ENCODE measurements around the gene TFRC.
"Not testable (repeated sequence)": the region's sequence is repeated elsewhere in the genome, so short reads cannot be mapped to it uniquely, and the experiment has no call there.

The TFRC gene

DNA sequence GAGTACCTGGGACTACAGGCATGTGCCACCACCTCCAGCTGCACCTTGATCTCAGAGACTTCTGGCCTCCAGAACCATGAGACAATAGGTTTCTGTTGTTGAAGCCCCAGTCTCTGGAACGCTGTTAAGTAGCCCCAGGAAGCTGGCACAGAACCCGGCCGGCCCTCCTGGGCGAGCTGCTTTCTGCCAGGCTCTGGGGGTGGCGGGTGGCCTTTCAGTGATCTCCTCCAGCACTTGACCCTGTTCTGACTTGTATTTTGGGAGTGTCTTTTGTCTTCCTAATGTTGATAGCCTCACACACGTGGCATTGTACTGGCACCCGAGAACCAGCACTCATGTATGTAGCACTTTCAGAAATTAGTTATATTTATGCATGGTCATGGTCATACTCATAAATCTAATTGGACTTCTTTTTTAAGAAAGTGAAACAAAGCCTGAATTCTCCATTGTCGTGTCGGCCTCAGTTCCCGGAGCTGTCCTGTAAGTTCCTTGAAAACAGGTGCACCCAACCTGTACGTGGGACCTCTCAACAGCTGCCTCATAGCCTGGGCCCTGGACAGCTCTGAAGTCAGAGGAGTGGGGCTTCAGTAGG lies 74.0 kb downstream of the TFRC start:
- no peak for DNase-seq (ENCODE audit: extremely low read depth, low read depth)

DNA sequence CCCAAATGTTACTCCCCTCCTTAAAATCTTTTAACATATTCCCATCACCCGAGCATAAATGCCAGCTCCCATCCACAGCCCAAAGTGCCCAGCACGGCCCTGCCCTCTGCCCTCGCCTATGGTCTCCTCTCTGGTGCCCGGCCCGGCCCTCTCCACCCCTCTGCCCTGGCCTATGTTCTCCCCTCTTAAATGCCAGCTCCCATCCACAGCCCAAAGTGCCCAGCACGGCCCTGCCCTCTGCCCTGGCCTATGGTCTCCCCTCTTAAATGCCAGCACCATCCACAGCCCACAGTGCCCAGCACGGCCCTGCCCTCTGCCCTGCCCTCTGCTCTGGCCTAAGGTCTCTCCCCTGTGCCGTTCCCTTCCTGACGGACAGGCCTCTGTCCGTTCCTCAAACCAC lies 76.6 kb downstream of the TFRC start:
- DNase-seq (ENCODE audit: extremely low read depth, low read depth): not testable (repeated sequence)

More for the DNA sequence above, 74.0 kb downstream of the TFRC start:
- TF ChIP-seq, protein P1, sequence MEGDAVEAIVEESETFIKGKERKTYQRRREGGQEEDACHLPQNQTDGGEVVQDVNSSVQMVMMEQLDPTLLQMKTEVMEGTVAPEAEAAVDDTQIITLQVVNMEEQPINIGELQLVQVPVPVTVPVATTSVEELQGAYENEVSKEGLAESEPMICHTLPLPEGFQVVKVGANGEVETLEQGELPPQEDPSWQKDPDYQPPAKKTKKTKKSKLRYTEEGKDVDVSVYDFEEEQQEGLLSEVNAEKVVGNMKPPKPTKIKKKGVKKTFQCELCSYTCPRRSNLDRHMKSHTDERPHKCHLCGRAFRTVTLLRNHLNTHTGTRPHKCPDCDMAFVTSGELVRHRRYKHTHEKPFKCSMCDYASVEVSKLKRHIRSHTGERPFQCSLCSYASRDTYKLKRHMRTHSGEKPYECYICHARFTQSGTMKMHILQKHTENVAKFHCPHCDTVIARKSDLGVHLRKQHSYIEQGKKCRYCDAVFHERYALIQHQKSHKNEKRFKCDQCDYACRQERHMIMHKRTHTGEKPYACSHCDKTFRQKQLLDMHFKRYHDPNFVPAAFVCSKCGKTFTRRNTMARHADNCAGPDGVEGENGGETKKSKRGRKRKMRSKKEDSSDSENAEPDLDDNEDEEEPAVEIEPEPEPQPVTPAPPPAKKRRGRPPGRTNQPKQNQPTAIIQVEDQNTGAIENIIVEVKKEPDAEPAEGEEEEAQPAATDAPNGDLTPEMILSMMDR (IDR thresholded peaks at IDR 0.05; ENCODE audit: low read depth, low read length): no peak

DNA sequence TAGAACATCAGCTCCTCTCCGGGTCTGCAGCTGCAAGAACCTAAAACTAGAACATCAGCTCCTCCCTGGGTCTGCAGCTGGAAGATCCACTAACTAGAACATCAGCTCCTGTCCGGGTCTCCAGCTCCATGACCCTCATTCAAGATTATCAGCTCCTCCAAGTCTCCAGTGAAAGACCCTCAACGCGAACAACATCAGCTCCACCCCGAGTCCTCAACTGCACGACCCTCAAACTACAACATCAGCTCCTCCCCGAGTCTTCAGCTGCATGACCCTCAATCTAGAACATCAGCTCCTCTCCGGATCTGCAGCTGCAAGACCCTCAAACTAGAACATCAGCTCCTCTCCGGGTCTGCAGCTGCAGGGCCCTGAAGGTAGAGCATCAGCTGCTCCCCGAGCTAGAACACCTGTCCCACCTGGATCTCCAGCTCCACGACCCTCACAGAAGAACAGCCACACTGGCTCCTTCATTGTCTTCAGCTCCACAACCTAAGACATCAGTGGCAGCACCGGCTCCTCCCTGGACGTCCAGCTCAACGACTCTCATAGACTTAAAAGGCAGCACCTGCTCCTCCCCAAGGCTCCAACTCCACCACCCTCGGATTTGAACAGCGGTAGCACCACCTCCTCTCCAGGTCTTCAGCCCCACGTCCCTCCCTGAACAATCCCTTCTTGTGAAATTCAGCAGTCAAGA lies 77.4 kb downstream of the TFRC start:
- not testable (repeated sequence) for DNase-seq (ENCODE audit: extremely low read depth, low read depth)

DNA sequence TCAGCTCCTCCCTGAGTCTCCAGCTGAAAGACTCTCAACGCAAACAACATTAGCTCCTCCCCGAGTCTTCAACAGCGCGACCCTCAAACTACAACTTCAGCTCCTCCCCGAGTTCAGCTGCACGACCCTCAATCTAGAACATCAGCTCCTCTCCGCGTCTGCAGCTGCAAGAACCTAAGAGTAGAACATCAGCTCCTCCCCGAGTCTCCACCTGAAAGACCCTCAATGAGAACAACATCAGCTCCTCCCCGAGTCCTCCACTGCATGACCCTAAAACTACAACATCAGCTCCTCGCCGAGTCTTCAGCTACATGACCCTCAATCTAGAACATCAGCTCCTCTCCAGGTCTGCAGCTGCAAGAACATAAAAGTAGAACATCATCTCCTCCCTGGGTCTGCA lies 78.3 kb downstream of the TFRC start:
- DNase-seq (ENCODE audit: extremely low read depth, low read depth): no peak
- TF ChIP-seq, protein P1 (IDR thresholded peaks at IDR 0.05; ENCODE audit: low read depth, low read length): no peak

DNA sequence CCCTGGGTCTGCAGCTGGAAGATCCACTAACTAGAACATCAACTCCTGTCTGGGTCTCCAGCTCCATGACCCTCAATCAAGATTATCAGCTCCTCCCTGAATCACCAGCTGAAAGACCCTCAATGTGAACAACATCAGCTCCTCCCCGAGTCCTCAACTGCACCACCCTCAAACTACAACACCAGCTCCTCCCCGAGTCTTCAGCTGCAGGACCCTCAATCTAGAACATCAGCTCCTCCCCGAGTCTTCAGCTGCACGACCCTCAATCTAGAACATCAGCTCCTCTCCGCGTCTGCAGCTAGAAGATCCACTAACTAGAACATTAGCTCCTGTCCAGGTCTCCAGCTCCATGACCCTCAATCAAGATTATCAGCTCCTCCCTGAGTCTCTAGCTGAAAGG lies 79.2 kb downstream of the TFRC start:
- DNase-seq (ENCODE audit: extremely low read depth, low read depth): not testable (repeated sequence)

DNA sequence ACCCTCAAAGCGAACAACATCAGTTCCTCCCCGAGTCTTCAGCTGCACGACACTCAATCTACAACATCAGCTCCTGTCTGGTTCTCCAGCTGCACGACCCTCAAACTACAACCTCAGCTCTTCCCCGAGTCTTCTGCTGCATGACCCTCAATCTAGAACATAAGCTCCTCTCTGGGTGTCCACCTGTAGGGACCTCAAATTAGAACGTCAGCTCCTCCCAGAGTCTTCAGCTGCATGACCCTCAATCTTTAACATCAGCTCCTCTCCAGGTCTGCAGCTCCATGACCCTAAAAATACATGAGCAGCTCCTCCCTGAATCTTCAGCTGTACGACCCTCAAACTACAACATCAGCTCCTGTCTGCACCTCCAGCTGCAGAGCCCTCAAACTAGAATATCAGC lies 80.7 kb downstream of the TFRC start:
- DNase-seq (ENCODE audit: extremely low read depth, low read depth): not testable (repeated sequence)

DNA sequence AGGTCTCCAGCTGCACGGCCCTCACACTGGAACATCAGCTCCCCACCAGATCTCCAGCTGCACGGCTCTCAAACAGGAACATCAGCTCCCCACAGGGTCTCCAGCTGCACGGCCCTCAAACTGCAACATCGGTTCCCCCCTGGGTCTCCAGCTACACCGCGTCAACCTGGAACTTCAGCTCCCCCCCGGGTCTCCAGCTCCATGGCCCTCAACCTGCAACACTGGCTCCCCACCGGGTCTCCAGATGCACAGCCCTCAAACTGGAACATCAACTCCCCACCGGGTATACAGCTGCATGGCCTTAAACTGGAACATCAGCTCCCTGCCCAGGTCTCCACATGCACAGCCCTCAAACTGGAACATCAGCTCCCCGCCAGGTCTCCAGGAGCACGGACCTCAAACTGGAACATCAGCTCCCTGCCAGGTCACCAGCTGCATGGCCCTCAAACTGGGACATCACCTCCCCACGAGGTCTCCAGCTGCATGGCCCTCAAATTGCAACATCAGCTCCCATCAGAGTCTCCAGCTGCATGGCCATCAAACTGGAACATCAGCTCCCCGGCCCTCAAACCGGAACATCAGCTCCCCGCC lies 81.4 kb downstream of the TFRC start:
- DNase-seq (ENCODE audit: extremely low read depth, low read depth): not testable (repeated sequence)

DNA sequence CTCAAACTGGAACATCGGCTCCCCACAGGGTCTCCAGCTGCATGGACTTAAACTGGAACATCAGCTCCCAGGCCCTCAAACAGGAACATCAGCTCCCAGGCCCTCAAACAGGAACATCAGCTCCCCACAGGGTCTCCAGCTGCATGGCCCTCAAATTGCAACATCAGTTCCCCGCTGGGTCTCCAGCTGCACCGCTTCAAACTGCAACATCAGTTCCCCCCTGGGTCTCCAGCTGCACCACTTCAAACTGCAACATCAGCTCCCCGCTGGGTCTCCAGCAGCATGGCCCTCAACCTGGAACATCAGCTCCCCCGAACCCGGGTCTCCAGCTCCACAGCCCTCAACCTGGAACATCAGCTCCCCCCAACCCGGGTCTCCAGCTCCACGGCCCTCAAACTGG lies 82.0 kb downstream of the TFRC start:
- TF ChIP-seq, protein P1 (IDR thresholded peaks at IDR 0.05; ENCODE audit: low read depth, low read length): no peak

More for the DNA sequence above, 82.0 kb downstream of the TFRC start:
- DNase-seq (ENCODE audit: extremely low read depth, low read depth): no peak

Data from AG09319 (cell line).